Mammary epithelial cell (primary cell): ENCODE measurements around the gene AKT3.

ENCODE experiments used
- EZH2 ChIP-seq: IDR thresholded peaks from 2 replicates; pipeline ENCODE4 v1.6.1; 2012; ENCODE audit warnings: low read length, inconsistent platforms, borderline replicate concordance
- TF ChIP-seq, protein P1 (sequence below), 2 donors: IDR thresholded peaks in 1 of 2; conservative IDR thresholded peaks in 1 of 2; 2 replicates each; pipeline ENCODE4 v1.5.1; 2011 to 2012; ENCODE audit warnings: inconsistent platforms in 2 of 2, low read length in 2 of 2, mild to moderate bottlenecking in 2 of 2, control low read depth in 1 of 2, low read depth in 1 of 2; ENCODE audit not compliant: insufficient read depth in 1 of 2; ENCODE audit errors: extremely low read depth in 1 of 2

DNA sequence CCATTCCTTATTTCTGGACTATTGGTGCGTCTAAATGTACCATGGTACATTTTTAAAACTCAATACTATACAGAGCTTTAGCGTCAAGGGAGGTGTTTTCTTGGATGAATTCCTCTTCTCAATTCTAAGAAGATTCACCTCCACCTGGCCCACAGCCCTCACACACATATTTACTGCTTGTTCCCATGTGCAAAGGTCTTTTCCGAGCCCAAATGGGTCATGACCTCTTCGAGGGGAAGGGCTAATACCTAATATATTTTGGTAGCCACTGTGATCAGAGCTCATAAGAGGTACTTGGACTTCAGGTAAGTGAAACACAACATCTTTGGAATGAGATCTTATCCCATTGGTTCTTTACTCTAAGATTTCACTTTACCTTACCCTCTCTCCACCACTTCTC lies 388.3 kb downstream of the AKT3 start:
- TF ChIP-seq, protein P1, sequence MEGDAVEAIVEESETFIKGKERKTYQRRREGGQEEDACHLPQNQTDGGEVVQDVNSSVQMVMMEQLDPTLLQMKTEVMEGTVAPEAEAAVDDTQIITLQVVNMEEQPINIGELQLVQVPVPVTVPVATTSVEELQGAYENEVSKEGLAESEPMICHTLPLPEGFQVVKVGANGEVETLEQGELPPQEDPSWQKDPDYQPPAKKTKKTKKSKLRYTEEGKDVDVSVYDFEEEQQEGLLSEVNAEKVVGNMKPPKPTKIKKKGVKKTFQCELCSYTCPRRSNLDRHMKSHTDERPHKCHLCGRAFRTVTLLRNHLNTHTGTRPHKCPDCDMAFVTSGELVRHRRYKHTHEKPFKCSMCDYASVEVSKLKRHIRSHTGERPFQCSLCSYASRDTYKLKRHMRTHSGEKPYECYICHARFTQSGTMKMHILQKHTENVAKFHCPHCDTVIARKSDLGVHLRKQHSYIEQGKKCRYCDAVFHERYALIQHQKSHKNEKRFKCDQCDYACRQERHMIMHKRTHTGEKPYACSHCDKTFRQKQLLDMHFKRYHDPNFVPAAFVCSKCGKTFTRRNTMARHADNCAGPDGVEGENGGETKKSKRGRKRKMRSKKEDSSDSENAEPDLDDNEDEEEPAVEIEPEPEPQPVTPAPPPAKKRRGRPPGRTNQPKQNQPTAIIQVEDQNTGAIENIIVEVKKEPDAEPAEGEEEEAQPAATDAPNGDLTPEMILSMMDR (conservative IDR thresholded peaks at IDR 0.05 in 1 of 2, IDR thresholded peaks at IDR 0.05 in 1 of 2; ENCODE audit: extremely low read depth in 1 of 2, insufficient read depth in 1 of 2, low read depth in 1 of 2, low read length in 2 of 2), result no peak
- no peak for TF ChIP-seq EZH2
